GM23338 (cell line): ENCODE measurements around the gene MIGA1. TPM values are rescaled to one million over a fixed set of nuclear protein-coding genes. Genes with fewer than 3 reads are reported as not detected.

ENCODE experiments used
- ATAC-seq: fragments of 200-7000 bp; cut with Tn5 transposase; 3 replicates; pipeline ENCODE4 v1.9.1; 2020
- DNase-seq: peaks from one replicate; pipeline ENCODE4 v3.0.0-alpha.2; 2015; ENCODE audit warnings: low spot score
- H2AFZ ChIP-seq: fragments of 200-600 bp; sonication (generic); 2 replicates; pipeline ENCODE4 v1.8.0; 2016; ENCODE audit warnings: antibody characterized with exemption, mild to moderate bottlenecking, moderate library complexity
- H3F3A ChIP-seq: fragments of 200-600 bp; sonication (generic); replicated peaks from 2 replicates; pipeline ENCODE4 v1.8.0; 2017; ENCODE audit warnings: antibody characterized with exemption, mixed run types, low read depth
- H3K27ac ChIP-seq: fragments of 200-600 bp; sonication (generic); 2 replicates; pipeline ENCODE4 v1.6.1; 2016; ENCODE audit warnings: low read depth
- H3K27me3 ChIP-seq: fragments of 200-600 bp; sonication (generic); 2 replicates; pipeline ENCODE4 v1.8.0; 2016; ENCODE audit warnings: mild to moderate bottlenecking, mixed run types, moderate library complexity; ENCODE audit not compliant: insufficient read depth
- H3K36me3 ChIP-seq: fragments of 200-600 bp; sonication (generic); 2 replicates; pipeline ENCODE4 v1.8.0; 2016; ENCODE audit warnings: mild to moderate bottlenecking; ENCODE audit not compliant: insufficient read depth
- H3K4me1 ChIP-seq: fragments of 200-600 bp; sonication (generic); 2 replicates; pipeline ENCODE4 v1.8.0; 2016; ENCODE audit warnings: mild to moderate bottlenecking, moderate library complexity; ENCODE audit not compliant: insufficient read depth
- H3K4me2 ChIP-seq: fragments of 200-600 bp; sonication (generic); 2 replicates; pipeline ENCODE4 v1.7.1; 2017; ENCODE audit warnings: mixed run types
- H3K4me3 ChIP-seq: fragments of 200-600 bp; sonication (generic); 2 replicates; pipeline ENCODE4 v1.6.1; 2016; ENCODE audit warnings: mixed run types
- H3K79me2 ChIP-seq: fragments of 200-600 bp; sonication (generic); replicated peaks from 2 replicates; pipeline ENCODE4 v1.8.0; 2017; ENCODE audit warnings: mild to moderate bottlenecking; ENCODE audit not compliant: insufficient read depth
- H3K9me2 ChIP-seq: fragments of 200-600 bp; sonication (generic); 2 replicates; pipeline ENCODE4 v1.8.0; 2017; ENCODE audit not compliant: insufficient read depth
- H4K20me1 ChIP-seq: fragments of 200-600 bp; sonication (generic); replicated peaks from 2 replicates; pipeline ENCODE4 v1.8.0; 2017; ENCODE audit warnings: mild to moderate bottlenecking; ENCODE audit not compliant: insufficient read depth
- H3K27ac Mint-ChIP-seq: 2 replicates; pipeline ENCODE4 v1.8.0; 2020; ENCODE audit warnings: inconsistent platforms, mild to moderate bottlenecking, moderate library complexity, mixed read lengths
- H3K27me3 Mint-ChIP-seq: 3 replicates; pipeline ENCODE4 v1.8.0; 2022; ENCODE audit warnings: low read depth, mild to moderate bottlenecking, moderate library complexity, mixed read lengths, inconsistent platforms; ENCODE audit not compliant: insufficient read depth, poor library complexity
- H3K36me3 Mint-ChIP-seq: 3 replicates; pipeline ENCODE4 v1.8.0; 2021; ENCODE audit warnings: low read depth, mild to moderate bottlenecking, inconsistent platforms, moderate library complexity, mixed read lengths
- H3K4me1 Mint-ChIP-seq: 3 replicates; pipeline ENCODE4 v1.8.0; 2020; ENCODE audit warnings: mild to moderate bottlenecking, inconsistent platforms, mixed read lengths
- H3K4me3 Mint-ChIP-seq: 3 replicates; pipeline ENCODE4 v1.8.0; 2021; ENCODE audit warnings: moderate library complexity, mild to moderate bottlenecking, inconsistent platforms, mixed read lengths
- H3K9me3 Mint-ChIP-seq: 3 replicates; pipeline ENCODE4 v1.8.0; 2020; ENCODE audit warnings: moderate library complexity, mild to moderate bottlenecking, inconsistent platforms, mixed read lengths
- CREB1 ChIP-seq: fragments of 250-450 bp; sonication (Bioruptor Pico); IDR thresholded peaks from 2 replicates; pipeline ENCODE4 v1.5.0; 2020; ENCODE audit warnings: low read depth, mild to moderate bottlenecking, moderate library complexity
- ETS1 ChIP-seq: IDR thresholded peaks from 2 replicates; pipeline ENCODE4 v1.6.1; 2016; ENCODE audit warnings: antibody characterized with exemption
- EZH2 ChIP-seq: fragments of 200-600 bp; sonication (generic); IDR thresholded peaks from one replicate; pipeline ENCODE4 v1.8.0; 2017; ENCODE audit warnings: antibody characterized with exemption, mild to moderate bottlenecking, low read depth; ENCODE audit not compliant: unreplicated experiment
- EZH2phosphoT487 ChIP-seq: fragments of 200-600 bp; sonication (generic); IDR thresholded peaks from one replicate; pipeline ENCODE4 v1.8.1; 2018; ENCODE audit warnings: antibody characterized with exemption; ENCODE audit not compliant: unreplicated experiment
- JUNB ChIP-seq: IDR thresholded peaks from one replicate; pipeline ENCODE4 v1.6.1; 2016; ENCODE audit warnings: antibody characterized with exemption; ENCODE audit not compliant: unreplicated experiment
- NANOG ChIP-seq: IDR thresholded peaks from 2 replicates; pipeline ENCODE4 v1.6.1; 2016; ENCODE audit warnings: antibody characterized with exemption, borderline replicate concordance
- POLR2AphosphoS5 ChIP-seq: IDR thresholded peaks from 2 replicates; pipeline ENCODE4 v1.6.1; 2016; ENCODE audit warnings: antibody characterized with exemption, low read depth
- STAT1 ChIP-seq: IDR thresholded peaks from one replicate; pipeline ENCODE4 v1.6.1; 2016; ENCODE audit warnings: antibody characterized with exemption; ENCODE audit not compliant: unreplicated experiment
- ZNF114 ChIP-seq: fragments of 250-450 bp; sonication (Bioruptor Pico); IDR thresholded peaks from 2 replicates; pipeline ENCODE4 v1.5.0; 2020; ENCODE audit warnings: mild to moderate bottlenecking, moderate library complexity
- ZNF331 ChIP-seq: fragments of 250-450 bp; sonication (Bioruptor Pico); IDR thresholded peaks from 2 replicates; pipeline ENCODE4 v1.5.0; 2020; ENCODE audit warnings: low read depth, mild to moderate bottlenecking, moderate library complexity
- ZNF462 ChIP-seq: fragments of 250-450 bp; sonication (Bioruptor Pico); IDR thresholded peaks from 2 replicates; pipeline ENCODE4 v1.5.0; 2020; ENCODE audit warnings: mild to moderate bottlenecking, moderate library complexity
- polyA plus RNA-seq: library from polyadenylated mRNA; unstranded; fragments of >200 nt; fragmentation: Nextera tagmentation; extraction: Ambion mirVana; gene quantifications from 2 replicates; pipeline ENCODE4 v1.2.1, GENCODE V29; 2016
- total RNA-seq: library from RNA; depleted of rRNA; stranded (reverse); fragments of >200 nt; shearing (Covaris generic); gene quantifications from 2 replicates; pipeline ENCODE4 v1.2.3, GENCODE V29; 2014
- TF ChIP-seq, protein P1 (sequence below): IDR thresholded peaks from one replicate; pipeline ENCODE4 v1.6.1; 2018; ENCODE audit warnings: antibody characterized with exemption; ENCODE audit not compliant: unreplicated experiment
- TF ChIP-seq, protein P2 (sequence below), 2 experiments: fragments of 200-600 bp in 1 of 2; sonication (generic) in 1 of 2; conservative IDR thresholded peaks; 2 replicates each; pipeline versions ENCODE4 v1.5.1 to v1.6.1; 2016 to 2017; ENCODE audit warnings: antibody characterized with exemption in 2 of 2, low read depth in 2 of 2, mild to moderate bottlenecking in 2 of 2, moderate library complexity in 1 of 2

The MIGA1 gene
- total and polyA plus RNA-seq, 2 experiments from 2014 or later, result 3.4 to 7.5 TPM

- no peak for ATAC-seq
- Histone ChIP-seq H3K9me2 (no peaks in the 10 kb centered on the region), H3K27ac (no peak overlapping the region), H3K36me3 (peaks cover 6% of the 10 kb centered on the region), H3F3A (no peaks in the 10 kb centered on the region), H3K4me2 (no peak overlapping the region), H3K79me2 (no peaks in the 10 kb centered on the region), H4K20me1 (no peaks in the 10 kb centered on the region), H3K4me1 (no peaks in the 10 kb centered on the region), H3K4me3 (no peak overlapping the region), H3K27me3 (no peaks in the 10 kb centered on the region), H2AFZ (no peak overlapping the region)
- H3K36me3 Mint-ChIP-seq, result peaks cover 16% of the 10 kb centered on the region; the same call in 2 of the 3 replicates
- no peak for TF ChIP-seq JUNB
- TF ChIP-seq ETS1, result no peak
- TF ChIP-seq ZNF114 (CRISPR knock-in tag), result no peak
- no peak for TF ChIP-seq CREB1 (CRISPR knock-in tag)
- no peak for TF ChIP-seq ZNF462
- no peak for TF ChIP-seq ZNF331 (CRISPR knock-in tag)
- no peak for TF ChIP-seq STAT1
- TF ChIP-seq EZH2, result no peak
- no peak for TF ChIP-seq NANOG
- TF ChIP-seq, protein P1, sequence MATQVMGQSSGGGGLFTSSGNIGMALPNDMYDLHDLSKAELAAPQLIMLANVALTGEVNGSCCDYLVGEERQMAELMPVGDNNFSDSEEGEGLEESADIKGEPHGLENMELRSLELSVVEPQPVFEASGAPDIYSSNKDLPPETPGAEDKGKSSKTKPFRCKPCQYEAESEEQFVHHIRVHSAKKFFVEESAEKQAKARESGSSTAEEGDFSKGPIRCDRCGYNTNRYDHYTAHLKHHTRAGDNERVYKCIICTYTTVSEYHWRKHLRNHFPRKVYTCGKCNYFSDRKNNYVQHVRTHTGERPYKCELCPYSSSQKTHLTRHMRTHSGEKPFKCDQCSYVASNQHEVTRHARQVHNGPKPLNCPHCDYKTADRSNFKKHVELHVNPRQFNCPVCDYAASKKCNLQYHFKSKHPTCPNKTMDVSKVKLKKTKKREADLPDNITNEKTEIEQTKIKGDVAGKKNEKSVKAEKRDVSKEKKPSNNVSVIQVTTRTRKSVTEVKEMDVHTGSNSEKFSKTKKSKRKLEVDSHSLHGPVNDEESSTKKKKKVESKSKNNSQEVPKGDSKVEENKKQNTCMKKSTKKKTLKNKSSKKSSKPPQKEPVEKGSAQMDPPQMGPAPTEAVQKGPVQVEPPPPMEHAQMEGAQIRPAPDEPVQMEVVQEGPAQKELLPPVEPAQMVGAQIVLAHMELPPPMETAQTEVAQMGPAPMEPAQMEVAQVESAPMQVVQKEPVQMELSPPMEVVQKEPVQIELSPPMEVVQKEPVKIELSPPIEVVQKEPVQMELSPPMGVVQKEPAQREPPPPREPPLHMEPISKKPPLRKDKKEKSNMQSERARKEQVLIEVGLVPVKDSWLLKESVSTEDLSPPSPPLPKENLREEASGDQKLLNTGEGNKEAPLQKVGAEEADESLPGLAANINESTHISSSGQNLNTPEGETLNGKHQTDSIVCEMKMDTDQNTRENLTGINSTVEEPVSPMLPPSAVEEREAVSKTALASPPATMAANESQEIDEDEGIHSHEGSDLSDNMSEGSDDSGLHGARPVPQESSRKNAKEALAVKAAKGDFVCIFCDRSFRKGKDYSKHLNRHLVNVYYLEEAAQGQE, result no peak
- TF ChIP-seq EZH2phosphoT487, result no peak
- TF ChIP-seq, protein P2, sequence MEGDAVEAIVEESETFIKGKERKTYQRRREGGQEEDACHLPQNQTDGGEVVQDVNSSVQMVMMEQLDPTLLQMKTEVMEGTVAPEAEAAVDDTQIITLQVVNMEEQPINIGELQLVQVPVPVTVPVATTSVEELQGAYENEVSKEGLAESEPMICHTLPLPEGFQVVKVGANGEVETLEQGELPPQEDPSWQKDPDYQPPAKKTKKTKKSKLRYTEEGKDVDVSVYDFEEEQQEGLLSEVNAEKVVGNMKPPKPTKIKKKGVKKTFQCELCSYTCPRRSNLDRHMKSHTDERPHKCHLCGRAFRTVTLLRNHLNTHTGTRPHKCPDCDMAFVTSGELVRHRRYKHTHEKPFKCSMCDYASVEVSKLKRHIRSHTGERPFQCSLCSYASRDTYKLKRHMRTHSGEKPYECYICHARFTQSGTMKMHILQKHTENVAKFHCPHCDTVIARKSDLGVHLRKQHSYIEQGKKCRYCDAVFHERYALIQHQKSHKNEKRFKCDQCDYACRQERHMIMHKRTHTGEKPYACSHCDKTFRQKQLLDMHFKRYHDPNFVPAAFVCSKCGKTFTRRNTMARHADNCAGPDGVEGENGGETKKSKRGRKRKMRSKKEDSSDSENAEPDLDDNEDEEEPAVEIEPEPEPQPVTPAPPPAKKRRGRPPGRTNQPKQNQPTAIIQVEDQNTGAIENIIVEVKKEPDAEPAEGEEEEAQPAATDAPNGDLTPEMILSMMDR (conservative IDR thresholded peaks at IDR 0.05; ENCODE audit: low read depth in 2 of 2), result no peak
- TF ChIP-seq POLR2AphosphoS5, result no peak
- no peak overlapping the region for H3K4me3 Mint-ChIP-seq
- no peaks in the 10 kb centered on the region for H3K27me3 Mint-ChIP-seq
- no peaks in the 10 kb centered on the region; the same call in 2 of the 3 replicates for H3K9me3 Mint-ChIP-seq
- H3K4me1 Mint-ChIP-seq, result no peaks in the 10 kb centered on the region
- no peak overlapping the region; the same call in 1 of the 2 replicates for H3K27ac Mint-ChIP-seq
- DNase-seq, result no peak
Measured at GRCh38 chr1:77732090-77732489, 47.4 kb upstream of the MIGA1 start.
